Prostate gland (tissue), 2 donors: Measurements from ENCODE around the gene GALNT14.

Source experiments
- POLR2A ChIP-seq: fragments of 450-650 bp; IDR thresholded peaks from one replicate; pipeline ENCODE4 v1.6.1; 2016; ENCODE audit warnings: antibody characterized with exemption, mild to moderate bottlenecking
- POLR2AphosphoS5 ChIP-seq: sonication (generic); formaldehyde crosslinking; IDR thresholded peaks from one replicate; pipeline ENCODE4 v1.6.1; 2017; ENCODE audit warnings: antibody characterized with exemption
- TF ChIP-seq, protein P1 (sequence below), 4 experiments: fragments of 200-600 bp in 2 of 4; fragments of 450-650 bp in 2 of 4; sonication (generic) in 2 of 4; IDR thresholded peaks; 1 replicate in 3 of 4; 2 replicates in 1 of 4; pipeline ENCODE4 v1.5.1; 2016 to 2019; ENCODE audit warnings: antibody characterized with exemption in 4 of 4, mild to moderate bottlenecking in 2 of 4, moderate library complexity in 2 of 4

- TF ChIP-seq, protein P1, sequence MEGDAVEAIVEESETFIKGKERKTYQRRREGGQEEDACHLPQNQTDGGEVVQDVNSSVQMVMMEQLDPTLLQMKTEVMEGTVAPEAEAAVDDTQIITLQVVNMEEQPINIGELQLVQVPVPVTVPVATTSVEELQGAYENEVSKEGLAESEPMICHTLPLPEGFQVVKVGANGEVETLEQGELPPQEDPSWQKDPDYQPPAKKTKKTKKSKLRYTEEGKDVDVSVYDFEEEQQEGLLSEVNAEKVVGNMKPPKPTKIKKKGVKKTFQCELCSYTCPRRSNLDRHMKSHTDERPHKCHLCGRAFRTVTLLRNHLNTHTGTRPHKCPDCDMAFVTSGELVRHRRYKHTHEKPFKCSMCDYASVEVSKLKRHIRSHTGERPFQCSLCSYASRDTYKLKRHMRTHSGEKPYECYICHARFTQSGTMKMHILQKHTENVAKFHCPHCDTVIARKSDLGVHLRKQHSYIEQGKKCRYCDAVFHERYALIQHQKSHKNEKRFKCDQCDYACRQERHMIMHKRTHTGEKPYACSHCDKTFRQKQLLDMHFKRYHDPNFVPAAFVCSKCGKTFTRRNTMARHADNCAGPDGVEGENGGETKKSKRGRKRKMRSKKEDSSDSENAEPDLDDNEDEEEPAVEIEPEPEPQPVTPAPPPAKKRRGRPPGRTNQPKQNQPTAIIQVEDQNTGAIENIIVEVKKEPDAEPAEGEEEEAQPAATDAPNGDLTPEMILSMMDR (IDR thresholded peaks at IDR 0.05): no peak
- no peak for TF ChIP-seq POLR2A
- no peak for TF ChIP-seq POLR2AphosphoS5
Measured at GRCh38 chr2:31109633-31110192, 28.5 kb downstream of the GALNT14 start.
